C4-2B (cell line): ENCODE data around the gene GPR153.

Experiments used
- ZFX ChIP-seq: fragments of 450-650 bp; IDR thresholded peaks from 2 replicates; pipeline ENCODE4 v1.6.1; 2017
- TF ChIP-seq, protein P1 (sequence below): fragments of 450-650 bp; conservative IDR thresholded peaks from 2 replicates; pipeline ENCODE4 v1.5.1; 2017; ENCODE audit warnings: mild to moderate bottlenecking

DNA sequence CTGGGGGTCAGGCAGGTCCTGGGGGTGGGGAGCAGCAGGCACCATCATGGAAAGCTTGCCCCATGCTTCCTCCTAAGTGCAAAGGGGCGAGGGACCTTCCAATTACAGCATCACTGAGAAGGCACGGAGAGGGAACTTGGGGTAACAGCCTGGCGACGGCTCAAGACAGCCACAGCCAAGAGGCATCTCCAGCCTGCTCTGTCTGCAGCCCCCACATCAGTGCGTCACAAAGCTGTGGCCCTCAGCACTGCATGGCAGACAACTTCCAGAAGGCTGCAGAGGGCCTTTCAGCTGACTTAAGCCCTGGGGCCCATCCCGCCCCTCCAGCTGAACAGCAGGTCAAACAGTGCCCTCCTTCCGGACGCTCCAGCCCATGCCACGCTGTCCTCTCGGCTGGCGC, 13.2 kb upstream of the GPR153 start:
- TF ChIP-seq, protein P1, sequence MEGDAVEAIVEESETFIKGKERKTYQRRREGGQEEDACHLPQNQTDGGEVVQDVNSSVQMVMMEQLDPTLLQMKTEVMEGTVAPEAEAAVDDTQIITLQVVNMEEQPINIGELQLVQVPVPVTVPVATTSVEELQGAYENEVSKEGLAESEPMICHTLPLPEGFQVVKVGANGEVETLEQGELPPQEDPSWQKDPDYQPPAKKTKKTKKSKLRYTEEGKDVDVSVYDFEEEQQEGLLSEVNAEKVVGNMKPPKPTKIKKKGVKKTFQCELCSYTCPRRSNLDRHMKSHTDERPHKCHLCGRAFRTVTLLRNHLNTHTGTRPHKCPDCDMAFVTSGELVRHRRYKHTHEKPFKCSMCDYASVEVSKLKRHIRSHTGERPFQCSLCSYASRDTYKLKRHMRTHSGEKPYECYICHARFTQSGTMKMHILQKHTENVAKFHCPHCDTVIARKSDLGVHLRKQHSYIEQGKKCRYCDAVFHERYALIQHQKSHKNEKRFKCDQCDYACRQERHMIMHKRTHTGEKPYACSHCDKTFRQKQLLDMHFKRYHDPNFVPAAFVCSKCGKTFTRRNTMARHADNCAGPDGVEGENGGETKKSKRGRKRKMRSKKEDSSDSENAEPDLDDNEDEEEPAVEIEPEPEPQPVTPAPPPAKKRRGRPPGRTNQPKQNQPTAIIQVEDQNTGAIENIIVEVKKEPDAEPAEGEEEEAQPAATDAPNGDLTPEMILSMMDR: no peak
- no peak for TF ChIP-seq ZFX
